HCT116 (cell line): ENCODE data around the gene LRPPRC. TPM values are rescaled to one million over a fixed set of nuclear protein-coding genes. Genes with fewer than 3 reads are reported as not detected.

Experiments
- ATAC-seq: fragments of 200-7000 bp; cut with Tn5 transposase; 2 replicates; pipeline ENCODE4 v1.9.1; 2020; ENCODE audit warnings: mild to moderate bottlenecking, moderate library complexity
- BruUV-seq: library from RNA; stranded (reverse); fragments of 400-500 nt; replicated peaks from 2 replicates; lab custom pipeline; 2021; lab: Mats Ljungman, UMichigan
- CTCF ChIA-PET: fragments of 300-600 bp; sonication (Branson Sonifier 250); formaldehyde crosslinking; loops from one replicate; lab custom pipeline; 2021; ENCODE audit warnings: antibody characterized with exemption; lab: Charles Lee
- POLR2A ChIA-PET: fragments of 300-600, 350-600 bp; sonication (Branson Sonifier 250); formaldehyde crosslinking; loops from one replicate; lab custom pipeline; 2021; ENCODE audit warnings: antibody characterized with exemption; lab: Charles Lee
- RAD21 ChIA-PET, 2 experiments: fragments of 300-600 bp; sonication (Branson Sonifier 250); formaldehyde crosslinking; loops; one replicate each; lab custom pipeline; 2023; ENCODE audit warnings: low total read pairs in 2 of 2; ENCODE audit not compliant: uncharacterized antibody in 2 of 2, unreplicated experiment in 2 of 2, low non-redundant PET in 1 of 2; lab: Charles Lee
- DNase-seq: peaks from one replicate; pipeline ENCODE4 v3.0.0-alpha.2; 2010; ENCODE audit warnings: low read depth, low spot score
- H2AFZ ChIP-seq: fragments of 200-600 bp; shearing (Covaris generic), sonication (generic); 2 replicates; pipeline ENCODE4 v1.6.1; 2017; ENCODE audit warnings: low read depth, mixed run types, mixed read lengths, antibody characterized with exemption, low read length; ENCODE audit not compliant: poor library complexity, severe bottlenecking
- H3K27ac ChIP-seq: 2 replicates; pipeline ENCODE4 v1.5.1; 2012; ENCODE audit warnings: low read depth, low read length
- H3K27me3 ChIP-seq: fragments of 200-600 bp; sonication (generic); 2 replicates; pipeline ENCODE4 v1.6.1; 2016; ENCODE audit warnings: mixed run types, low read length, mixed read lengths; ENCODE audit not compliant: insufficient read depth
- H3K36me3 ChIP-seq, 2 experiments: fragments of 200-500 bp in 1 of 2; fragments of 200-600 bp in 1 of 2; sonication (Bioruptor generic) in 1 of 2; sonication (generic) in 1 of 2; 2 replicates each; pipeline versions ENCODE4 v1.5.1 to v1.6.1; 2014 to 2016; ENCODE audit warnings: low read length in 2 of 2, inconsistent platforms in 1 of 2, mixed read lengths in 1 of 2, mixed run types in 1 of 2; ENCODE audit not compliant: insufficient read depth in 2 of 2, control insufficient read depth in 1 of 2
- H3K4me1 ChIP-seq, 2 experiments: fragments of 200-600 bp in 1 of 2; sonication (generic) in 1 of 2; 2 replicates each; pipeline versions ENCODE4 v1.5.1 to v1.6.1; 2012 to 2017; ENCODE audit warnings: low read length in 2 of 2, inconsistent platforms in 1 of 2, mild to moderate bottlenecking in 1 of 2, mixed read lengths in 1 of 2, mixed run types in 1 of 2, moderate library complexity in 1 of 2; ENCODE audit not compliant: insufficient read depth in 2 of 2, control insufficient read depth in 1 of 2
- H3K4me2 ChIP-seq: fragments of 200-600 bp; sonication (generic); 2 replicates; pipeline ENCODE4 v1.6.1; 2017; ENCODE audit warnings: mixed run types, low read length, mixed read lengths
- H3K4me3 ChIP-seq, 2 experiments: fragments of 200-600 bp in 1 of 2; sonication (generic) in 1 of 2; replicated peaks in 1 of 2; 2 replicates each; pipeline ENCODE4 v1.5.1; 2011 to 2016; ENCODE audit warnings: low read length in 2 of 2, control low read depth in 1 of 2, low read depth in 1 of 2, mild to moderate bottlenecking in 1 of 2, mixed read lengths in 1 of 2, mixed run types in 1 of 2
- H3K79me2 ChIP-seq: fragments of 200-600 bp; sonication (generic); 2 replicates; pipeline ENCODE4 v1.6.1; 2017; ENCODE audit warnings: mild to moderate bottlenecking, mixed run types, low read length, moderate library complexity, mixed read lengths; ENCODE audit not compliant: insufficient read depth
- H3K9ac ChIP-seq: fragments of 200-600 bp; sonication (generic); 2 replicates; pipeline ENCODE4 v1.6.1; 2016; ENCODE audit warnings: low read length, mixed read lengths
- H3K9me2 ChIP-seq: fragments of 200-600 bp; sonication (generic), shearing (Covaris generic); 2 replicates; pipeline ENCODE4 v1.6.1; 2017; ENCODE audit warnings: mixed run types, mild to moderate bottlenecking, moderate library complexity; ENCODE audit not compliant: insufficient read depth
- H3K9me3 ChIP-seq, 2 experiments: fragments of 200-500 bp in 1 of 2; fragments of 200-600 bp in 1 of 2; sonication (Bioruptor generic) in 1 of 2; sonication (generic) in 1 of 2; 2 replicates each; pipeline ENCODE4 v1.6.1; 2014 to 2017; ENCODE audit warnings: low read length in 2 of 2, mixed read lengths in 2 of 2, inconsistent platforms in 1 of 2, low read depth in 1 of 2, mild to moderate bottlenecking in 1 of 2, mixed run types in 1 of 2, moderate library complexity in 1 of 2; ENCODE audit not compliant: control insufficient read depth in 1 of 2, insufficient read depth in 1 of 2
- H4K20me1 ChIP-seq: fragments of 200-600 bp; sonication (generic), shearing (Covaris generic); 2 replicates; pipeline ENCODE4 v1.6.1; 2017; ENCODE audit warnings: mixed run types, mild to moderate bottlenecking, moderate library complexity; ENCODE audit not compliant: insufficient read depth
- ATF3 ChIP-seq: IDR thresholded peaks from 2 replicates; pipeline ENCODE4 v1.6.1; 2012
- CBX3 ChIP-seq: IDR thresholded peaks from 2 replicates; pipeline ENCODE4 v1.6.1; 2012; ENCODE audit warnings: low read depth
- CEBPB ChIP-seq: IDR thresholded peaks from 2 replicates; pipeline ENCODE4 v1.6.1; 2012; ENCODE audit warnings: low read depth
- EGR1 ChIP-seq: IDR thresholded peaks from 2 replicates; pipeline ENCODE4 v1.6.1; 2012; ENCODE audit warnings: low read depth
- EZH2 ChIP-seq: fragments of 200-600 bp; sonication (generic); IDR thresholded peaks from 2 replicates; pipeline ENCODE4 v1.6.1; 2017; ENCODE audit warnings: antibody characterized with exemption, mixed run types
- EZH2phosphoT487 ChIP-seq: fragments of 200-600 bp; IDR thresholded peaks from 2 replicates; pipeline ENCODE4 v1.6.1; 2018; ENCODE audit warnings: antibody characterized with exemption, borderline replicate concordance
- FOSL1 ChIP-seq: IDR thresholded peaks from 2 replicates; pipeline ENCODE4 v1.6.1; 2012; ENCODE audit warnings: low read depth
- MAX ChIP-seq: IDR thresholded peaks from 2 replicates; pipeline ENCODE4 v1.6.1; 2012
- POLR2A ChIP-seq: IDR thresholded peaks from 2 replicates; pipeline ENCODE4 v1.7.0; 2011; ENCODE audit warnings: borderline replicate concordance; ENCODE audit not compliant: insufficient read depth, insufficient read length; ENCODE audit errors: extremely low read depth
- RAD21 ChIP-seq: IDR thresholded peaks from 2 replicates; pipeline ENCODE4 v1.6.1; 2012; ENCODE audit warnings: low read depth, mild to moderate bottlenecking
- SIN3A ChIP-seq: IDR thresholded peaks from 2 replicates; pipeline ENCODE4 v1.6.1; 2012; ENCODE audit warnings: low read depth
- SP1 ChIP-seq: IDR thresholded peaks from 2 replicates; pipeline ENCODE4 v1.6.1; 2012; ENCODE audit warnings: low read depth
- TCF7L2 ChIP-seq: IDR thresholded peaks from 2 replicates; pipeline ENCODE4 v1.7.0; 2011; ENCODE audit warnings: borderline replicate concordance, inconsistent platforms; ENCODE audit not compliant: insufficient read depth, insufficient read length; ENCODE audit errors: extremely low read depth
- ZFX ChIP-seq: fragments of 450-650 bp; IDR thresholded peaks from 2 replicates; pipeline ENCODE4 v1.6.1; 2017
- intact Hi-C: fragments of 100-400 bp; cut with micrococcal nuclease; formaldehyde crosslinking; loops from 2 replicates; pipeline ENCODE4 v1.10.0; 2022
- total RNA-seq: library from RNA; stranded (reverse); gene quantifications from one replicate; pipeline ENCODE4 v1.2.1, GENCODE V29; 2021; ENCODE audit not compliant: unreplicated experiment
- TF ChIP-seq, protein P1 (sequence below): IDR thresholded peaks from 2 replicates; pipeline ENCODE4 v1.6.1; 2011; ENCODE audit warnings: mild to moderate bottlenecking, low read length, moderate library complexity; ENCODE audit not compliant: insufficient replicate concordance; ENCODE audit errors: extremely low read depth

LRPPRC gene
- total RNA-seq, 1 experiment from 2014 or later = 210 TPM

- no peaks in the 10 kb centered on the region for H3K79me2 ChIP-seq
- H3K9me2 ChIP-seq = no peaks in the 10 kb centered on the region
- ChIA-PET POLR2A (no interaction called here), RAD21 (no interaction called here), CTCF (no interaction called here)
- no peak overlapping the region for H3K4me3 ChIP-seq
- no peaks in the 10 kb centered on the region for H3K36me3 ChIP-seq
- H3K27ac ChIP-seq = no peak overlapping the region
- no peaks in the 10 kb centered on the region for H4K20me1 ChIP-seq
- no peak for DNase-seq
- TF ChIP-seq ATF3 = no peak
- no peak for TF ChIP-seq EZH2phosphoT487
- no peak for TF ChIP-seq CEBPB
- TF ChIP-seq SP1 = no peak
- TF ChIP-seq ZFX = no peak
- TF ChIP-seq, protein P1, sequence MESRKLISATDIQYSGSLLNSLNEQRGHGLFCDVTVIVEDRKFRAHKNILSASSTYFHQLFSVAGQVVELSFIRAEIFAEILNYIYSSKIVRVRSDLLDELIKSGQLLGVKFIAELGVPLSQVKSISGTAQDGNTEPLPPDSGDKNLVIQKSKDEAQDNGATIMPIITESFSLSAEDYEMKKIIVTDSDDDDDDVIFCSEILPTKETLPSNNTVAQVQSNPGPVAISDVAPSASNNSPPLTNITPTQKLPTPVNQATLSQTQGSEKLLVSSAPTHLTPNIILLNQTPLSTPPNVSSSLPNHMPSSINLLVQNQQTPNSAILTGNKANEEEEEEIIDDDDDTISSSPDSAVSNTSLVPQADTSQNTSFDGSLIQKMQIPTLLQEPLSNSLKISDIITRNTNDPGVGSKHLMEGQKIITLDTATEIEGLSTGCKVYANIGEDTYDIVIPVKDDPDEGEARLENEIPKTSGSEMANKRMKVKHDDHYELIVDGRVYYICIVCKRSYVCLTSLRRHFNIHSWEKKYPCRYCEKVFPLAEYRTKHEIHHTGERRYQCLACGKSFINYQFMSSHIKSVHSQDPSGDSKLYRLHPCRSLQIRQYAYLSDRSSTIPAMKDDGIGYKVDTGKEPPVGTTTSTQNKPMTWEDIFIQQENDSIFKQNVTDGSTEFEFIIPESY = no peak
- H3K4me2 ChIP-seq = no peak overlapping the region
- H3K27me3 ChIP-seq = no peaks in the 10 kb centered on the region
- H3K4me1 ChIP-seq = peaks cover 0 to 8% of the 10 kb centered on the region in 2 experiments; a peak in 2 of 4 replicates
- no TSS peak for BruUV-seq
- H3K9ac ChIP-seq = no peak overlapping the region
- no peak for ATAC-seq
- intact Hi-C loops = no loop called here
- no peaks in the 10 kb centered on the region for H3K9me3 ChIP-seq
- H2AFZ ChIP-seq = no peak overlapping the region
These were observed 149.5 kb downstream of the LRPPRC start for GRCh38 chr2:43846140-43846793.

DNA sequence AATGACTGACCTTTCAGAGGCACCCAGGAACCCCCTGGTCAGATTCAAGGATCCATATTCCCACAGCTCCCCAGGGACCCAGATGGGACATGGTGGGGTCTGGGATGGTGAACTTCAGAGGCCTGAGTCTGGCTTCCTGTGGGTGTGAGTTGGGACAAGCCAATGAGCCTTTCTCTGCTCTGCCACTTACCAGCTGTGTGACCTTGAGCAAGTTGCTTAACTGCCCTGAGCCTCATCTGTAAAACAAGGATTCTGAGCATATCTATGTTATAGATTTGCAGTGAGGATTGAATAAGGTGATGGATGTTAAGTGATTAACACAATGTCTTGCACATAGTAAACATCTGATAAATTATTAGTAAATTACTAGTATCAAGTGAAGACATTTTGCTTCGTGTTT lies 150.6 kb downstream of the LRPPRC start:
- no peaks in the 10 kb centered on the region for H3K9me2 ChIP-seq
- BruUV-seq = no TSS peak
- H4K20me1 ChIP-seq = no peaks in the 10 kb centered on the region
- no peak for ATAC-seq
- intact Hi-C loops = no loop called here
- no peaks in the 10 kb centered on the region for H3K9me3 ChIP-seq
- no peaks in the 10 kb centered on the region for H3K79me2 ChIP-seq
- ChIA-PET CTCF (no interaction called here), RAD21 (no interaction called here), POLR2A (no interaction called here)
- H3K4me1 ChIP-seq = peaks cover 0 to 8% of the 10 kb centered on the region in 2 experiments; a peak in 2 of 4 replicates
- no peaks in the 10 kb centered on the region for H3K36me3 ChIP-seq
- no peak overlapping the region for H2AFZ ChIP-seq
- H3K4me3 ChIP-seq = no peak overlapping the region
- H3K9ac ChIP-seq = no peak overlapping the region
- H3K27me3 ChIP-seq = no peaks in the 10 kb centered on the region
- no peak overlapping the region for H3K27ac ChIP-seq
- DNase-seq = no peak
- no peak overlapping the region for H3K4me2 ChIP-seq
- TF ChIP-seq FOSL1 (no peak), CBX3 (no peak), SP1 (no peak), MAX (no peak), RAD21 (no peak), POLR2A (no peak), SIN3A (no peak), CEBPB (no peak), ZFX (no peak), EZH2 (no peak), EGR1 (no peak), TCF7L2 (no peak)
- TF ChIP-seq, protein P1 = no peak
